GM21381 (cell line): ENCODE results near the gene OR5J2.
"Not testable (repeated sequence)": the region's sequence is repeated elsewhere in the genome, so short reads cannot be mapped to it uniquely, and the experiment has no call there.

Source experiments
- ATAC-seq: cut with Tn5 transposase; IDR thresholded peaks from one replicate; pipeline ENCODE4 v1.9.1; 2021; ENCODE audit warnings: mild to moderate bottlenecking, moderate library complexity; ENCODE audit not compliant: unreplicated experiment

The OR5J2 gene

GRCh38 chr11:56176318-56176717 lies at the start of gene OR5J2:
Gene OR5J2 (plus strand): TSS chr11:56176618. CDS start chr11:56176618, 0 bp downstream.
- ATAC-seq = no peak

- no peak for ATAC-seq
Observed at GRCh38 chr11:56140151-56140661, 36.2 kb upstream of the OR5J2 start, which contains the start of gene OR8J3. Gene OR8J3 (minus strand): TSS chr11:56140201. CDS start chr11:56137718, 2,483 bp downstream.

GRCh38 chr11:56143681-56144080 lies 32.7 kb upstream of the OR5J2 start:
- not testable (repeated sequence) for ATAC-seq

- no peak for ATAC-seq
Observed at GRCh38 chr11:56151376-56151775, 25.0 kb upstream of the OR5J2 start.

GRCh38 chr11:56152333-56152732 lies 24.1 kb upstream of the OR5J2 start:
- no peak for ATAC-seq

GRCh38 chr11:56160217-56160616 lies 16.2 kb upstream of the OR5J2 start, which contains the start of gene OR8K5:
Gene OR8K5 (minus strand): TSS chr11:56160317. CDS start chr11:56160317, 0 bp downstream.
- no peak for ATAC-seq

GRCh38 chr11:56163804-56164203 lies 12.6 kb upstream of the OR5J2 start:
- no peak for ATAC-seq

GRCh38 chr11:56172256-56172830 lies 4.1 kb upstream of the OR5J2 start:
- no peak for ATAC-seq

- no peak for ATAC-seq
Observed at GRCh38 chr11:56183459-56183858, 7.0 kb downstream of the OR5J2 start.

- ATAC-seq = no peak
Observed at GRCh38 chr11:56188602-56189001, 12.2 kb downstream of the OR5J2 start.

GRCh38 chr11:56196705-56197104 lies 20.3 kb downstream of the OR5J2 start:
- no peak for ATAC-seq

- no peak for ATAC-seq
Observed at GRCh38 chr11:56197367-56197766, 20.9 kb downstream of the OR5J2 start.

- ATAC-seq = no peak
Observed at GRCh38 chr11:56207790-56208189, 31.4 kb downstream of the OR5J2 start.

- ATAC-seq = no peak
Observed at GRCh38 chr11:56214537-56214936, 38.1 kb downstream of the OR5J2 start.

- ATAC-seq = not testable (repeated sequence)
Observed at GRCh38 chr11:56219735-56220134, 43.3 kb downstream of the OR5J2 start.
